ENCODE data around the gene BANF2. TPM values are rescaled to one million over a fixed set of nuclear protein-coding genes. Genes with fewer than 3 reads are reported as not detected.

BANF2 gene
- total and polyA plus RNA-seq, 2 of the 13 experiments (the other 11 are each of a cell fraction or from before 2014, with no cell fraction given) = 0.35 TPM; not detected in 1

- in situ Hi-C loops (cut with HindIII; ENCODE audit: extremely low pct_ligation_motif_present, low pct_unique_long_range_greater_than_20kb) = no loop called here
These were observed 32.3 kb upstream of the BANF2 start for GRCh38 chr20:17667445-17667844.

GRCh38 chr20:17668432-17668831, 31.3 kb upstream of the BANF2 start:
- Histone ChIP-seq H3K4me3 (replicated peaks in 1 of 3; ENCODE audit: insufficient read depth in 1 of 3, low read depth in 2 of 3, low read length in 3 of 3) (no peak overlapping the region), H3K27ac (ENCODE audit: extremely low read length, insufficient read depth, low read length) (no peak overlapping the region), H3K9me3 (ENCODE audit: low read length) (no peaks in the 10 kb centered on the region), H3K36me3 (replicated peaks in 1 of 2; ENCODE audit: control insufficient read depth in 1 of 2, insufficient read depth in 2 of 2, low read length in 2 of 2) (peaks cover 29 to 88% of the 10 kb centered on the region in 2 experiments), H3K9ac (ENCODE audit: insufficient read depth, low read depth, low read length) (no peak overlapping the region), H3K27me3 (ENCODE audit: control insufficient read depth in 1 of 2, insufficient read depth in 2 of 2, low read length in 2 of 2) (no peaks in the 10 kb centered on the region), H3K79me2 (ENCODE audit: insufficient read depth, low read length) (peaks cover 100% of the 10 kb centered on the region), H3K4me1 (ENCODE audit: insufficient read depth, low read length) (peaks cover 52% of the 10 kb centered on the region), H3K4me2 (ENCODE audit: low read depth, low read length) (no peak overlapping the region), H4K20me1 (ENCODE audit: insufficient read depth, low read length) (peaks cover 99% of the 10 kb centered on the region), H2AFZ (ENCODE audit: low read length) (no peak overlapping the region)
- TF ChIP-seq ZNF564 (CRISPR knock-in tag; IDR thresholded peaks at IDR 0.05) (no peak), ZNF746 (CRISPR knock-in tag; IDR thresholded peaks at IDR 0.05) (no peak), POLR2A (IDR thresholded peaks at IDR 0.05; ENCODE audit: insufficient read depth in 1 of 2, low read depth in 2 of 2, low read length in 2 of 2) (peak in 1 of 2 experiments; percentile 51; a peak in 1 of 4 replicates), ZFP91 (CRISPR knock-in tag; IDR thresholded peaks at IDR 0.05; ENCODE audit: borderline replicate concordance) (no peak), RBM22 (optimal IDR thresholded peaks at IDR 0.05; ENCODE audit: low read length) (peak; percentile 88), POLR2AphosphoS5 (IDR thresholded peaks at IDR 0.05; ENCODE audit: low read depth, low read length) (peak; percentile 45; the same call in 1 of the 2 replicates), ZNF225 (CRISPR knock-in tag; IDR thresholded peaks at IDR 0.05) (no peak), ZNF431 (CRISPR knock-in tag; IDR thresholded peaks at IDR 0.05; ENCODE audit: borderline replicate concordance, low read depth) (0 out of 2 replicates have a peak, but pooled peaks have one; percentile 32), ZBTB34 (CRISPR knock-in tag; IDR thresholded peaks at IDR 0.05) (0 out of 2 replicates have a peak, but pooled peaks have one; percentile 39)
- FAIRE-seq = no peak
- POLR2A ChIA-PET = interaction anchor here (1.2 to 4.5 kb wide), 2 partner anchors 13 to 14 kb away, joined by 3 to 18 read pairs; partner anchors contain the start of gene RRBP1
- intact Hi-C loops (cut with micrococcal nuclease; ENCODE audit: unreplicated experiment) = no loop called here
- DNase-seq (ENCODE audit: low spot score) = no peak
- BruUV-seq (replicated peaks) = no TSS peak
- in situ Hi-C loops (cut with HindIII; ENCODE audit: extremely low pct_ligation_motif_present, low pct_unique_long_range_greater_than_20kb) = no loop called here
- no peak for ATAC-seq
- WGBS (ENCODE audit: low lambda C conversion rate) = 96% methylated on average over 3 of the region's 3 CpGs
- CTCF ChIA-PET (ENCODE audit: low intra/inter-chr PET ratio, low total read pairs) = no interaction called here

More at GRCh38 chr20:17667445-17667844, 32.3 kb upstream of the BANF2 start:
- Histone ChIP-seq H3K4me1 (ENCODE audit: insufficient read depth, low read length) (peaks cover 53% of the 10 kb centered on the region), H3K27me3 (ENCODE audit: control insufficient read depth in 1 of 2, insufficient read depth in 2 of 2, low read length in 2 of 2) (no peaks in the 10 kb centered on the region), H3K79me2 (ENCODE audit: insufficient read depth, low read length) (peaks cover 100% of the 10 kb centered on the region), H3K9me3 (ENCODE audit: low read length) (no peaks in the 10 kb centered on the region), H4K20me1 (ENCODE audit: insufficient read depth, low read length) (peaks cover 99% of the 10 kb centered on the region), H3K4me2 (ENCODE audit: low read depth, low read length) (no peak overlapping the region), H3K36me3 (replicated peaks in 1 of 2; ENCODE audit: control insufficient read depth in 1 of 2, insufficient read depth in 2 of 2, low read length in 2 of 2) (peaks cover 26 to 84% of the 10 kb centered on the region in 2 experiments), H3K27ac (ENCODE audit: extremely low read length, insufficient read depth, low read length) (no peak overlapping the region), H3K9ac (ENCODE audit: insufficient read depth, low read depth, low read length) (no peak overlapping the region), H2AFZ (ENCODE audit: low read length) (no peak overlapping the region), H3K4me3 (replicated peaks in 1 of 3; ENCODE audit: insufficient read depth in 1 of 3, low read depth in 2 of 3, low read length in 3 of 3) (no peak overlapping the region)
- peak in 1 of 2 experiments; percentile 41; a peak in 2 of 4 replicates for TF ChIP-seq POLR2A (IDR thresholded peaks at IDR 0.05; ENCODE audit: insufficient read depth in 1 of 2, low read depth in 2 of 2, low read length in 2 of 2)
- peak; percentile 41 for TF ChIP-seq POLR2AphosphoS5 (IDR thresholded peaks at IDR 0.05; ENCODE audit: low read depth, low read length)
- no peak for TF ChIP-seq ZNF816 (CRISPR knock-in tag; IDR thresholded peaks at IDR 0.05; ENCODE audit: borderline replicate concordance)
- TF ChIP-seq RBM22 (optimal IDR thresholded peaks at IDR 0.05; ENCODE audit: low read length) = peak; percentile 98
- TF ChIP-seq POLR2G (IDR thresholded peaks at IDR 0.05; ENCODE audit: low read depth, low read length) = 0 out of 2 replicates have a peak, but pooled peaks have one; percentile 23
- BruUV-seq (replicated peaks) = no TSS peak
- 96% methylated on average over 3 of the region's 3 CpGs for WGBS (ENCODE audit: low lambda C conversion rate)
- FAIRE-seq (no peak), DNase-seq (ENCODE audit: low spot score) (no peak), ATAC-seq (no peak)
- intact Hi-C loops (cut with micrococcal nuclease; ENCODE audit: unreplicated experiment) = no loop called here
- POLR2A ChIA-PET = interaction anchor here (1.2 to 4.5 kb wide), 3 partner anchors 9 to 15 kb away, joined by 3 to 18 read pairs (median 11); partner anchors contain the start of gene RRBP1
- CTCF ChIA-PET (ENCODE audit: low intra/inter-chr PET ratio, low total read pairs) = no interaction called here

Measured in HepG2 (cell line).